ENCODE results near the gene LPP. TPM values are rescaled to one million over a fixed set of nuclear protein-coding genes. Genes with fewer than 3 reads are reported as not detected.

LPP gene
- polyA plus RNA-seq, 1 experiment: 60.0 TPM

- no peak for DNase-seq (ENCODE audit: low read depth)
- no peak overlapping the region for H3K4me3 ChIP-seq (ENCODE audit: low read depth, low read length)
- no peaks in the 10 kb centered on the region for H3K27me3 ChIP-seq (ENCODE audit: control insufficient read depth, insufficient read depth, low read length)
- TF ChIP-seq, protein P1, sequence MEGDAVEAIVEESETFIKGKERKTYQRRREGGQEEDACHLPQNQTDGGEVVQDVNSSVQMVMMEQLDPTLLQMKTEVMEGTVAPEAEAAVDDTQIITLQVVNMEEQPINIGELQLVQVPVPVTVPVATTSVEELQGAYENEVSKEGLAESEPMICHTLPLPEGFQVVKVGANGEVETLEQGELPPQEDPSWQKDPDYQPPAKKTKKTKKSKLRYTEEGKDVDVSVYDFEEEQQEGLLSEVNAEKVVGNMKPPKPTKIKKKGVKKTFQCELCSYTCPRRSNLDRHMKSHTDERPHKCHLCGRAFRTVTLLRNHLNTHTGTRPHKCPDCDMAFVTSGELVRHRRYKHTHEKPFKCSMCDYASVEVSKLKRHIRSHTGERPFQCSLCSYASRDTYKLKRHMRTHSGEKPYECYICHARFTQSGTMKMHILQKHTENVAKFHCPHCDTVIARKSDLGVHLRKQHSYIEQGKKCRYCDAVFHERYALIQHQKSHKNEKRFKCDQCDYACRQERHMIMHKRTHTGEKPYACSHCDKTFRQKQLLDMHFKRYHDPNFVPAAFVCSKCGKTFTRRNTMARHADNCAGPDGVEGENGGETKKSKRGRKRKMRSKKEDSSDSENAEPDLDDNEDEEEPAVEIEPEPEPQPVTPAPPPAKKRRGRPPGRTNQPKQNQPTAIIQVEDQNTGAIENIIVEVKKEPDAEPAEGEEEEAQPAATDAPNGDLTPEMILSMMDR (IDR thresholded peaks at IDR 0.05; ENCODE audit: insufficient read depth, low read depth, low read length): no peak
- ChIA-PET POLR2A (no interaction called here), CTCF (interaction anchor here (1.0 kb wide), 1 partner anchor 140 kb away, joined by 3 read pairs; no protein-coding TSS in a partner anchor)
- H3K36me3 ChIP-seq (ENCODE audit: control insufficient read depth, insufficient read depth, low read length): 0 out of 2 replicates have a peak, but pooled peaks cover 1% of the 10 kb centered on the region
These were observed 332.2 kb downstream of the LPP start for GRCh38 chr3:188486126-188486525.

DNA sequence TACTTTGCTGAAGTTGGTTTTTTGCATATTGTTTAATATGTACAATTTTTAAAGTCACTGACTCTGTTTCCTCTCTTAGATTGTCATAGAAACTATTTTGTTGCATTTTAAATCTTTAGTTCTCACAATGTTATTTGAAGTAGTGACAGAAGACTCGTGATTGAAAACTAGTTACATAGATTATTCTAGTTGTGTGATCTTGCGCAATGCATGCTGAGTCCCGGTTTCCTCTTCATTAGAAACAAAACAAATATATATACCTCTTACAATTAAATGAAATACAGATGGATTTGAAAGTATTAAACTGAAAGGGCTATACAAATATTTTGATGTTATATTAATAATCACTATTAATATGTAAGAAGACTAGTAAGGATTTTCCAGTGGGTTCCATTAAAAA lies 333.0 kb downstream of the LPP start:
- DNase-seq (ENCODE audit: low read depth): no peak
- Histone ChIP-seq H3K27me3 (ENCODE audit: control insufficient read depth, insufficient read depth, low read length) (no peaks in the 10 kb centered on the region), H3K36me3 (ENCODE audit: control insufficient read depth, insufficient read depth, low read length) (0 out of 2 replicates have a peak, but pooled peaks cover 1% of the 10 kb centered on the region), H3K4me3 (ENCODE audit: low read depth, low read length) (no peak overlapping the region)
- ChIA-PET CTCF (no interaction called here), POLR2A (no interaction called here)
- TF ChIP-seq, protein P1 (IDR thresholded peaks at IDR 0.05; ENCODE audit: insufficient read depth, low read depth, low read length): no peak

DNA sequence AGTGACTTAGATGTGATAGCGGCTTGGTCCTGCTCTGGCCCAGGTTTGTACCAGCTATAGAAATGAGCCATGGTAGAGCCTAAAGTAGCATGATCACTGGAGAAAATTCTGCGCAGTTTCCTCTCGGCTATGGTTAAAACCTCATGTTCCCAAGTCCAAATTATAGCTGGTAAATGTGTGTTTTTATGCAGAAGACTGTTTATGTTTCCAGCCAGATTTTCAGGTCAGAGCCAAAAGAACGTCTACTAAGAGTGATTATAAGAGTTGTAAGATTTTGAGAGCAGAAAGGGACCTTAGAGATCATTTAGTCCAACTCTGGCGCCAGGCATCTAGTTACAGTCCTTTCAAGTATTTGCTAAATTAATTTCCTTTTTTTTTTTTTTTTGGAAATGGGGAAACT lies 333.7 kb downstream of the LPP start:
- POLR2A ChIA-PET: no interaction called here
- H3K4me3 ChIP-seq (ENCODE audit: low read depth, low read length): no peak overlapping the region
- H3K36me3 ChIP-seq (ENCODE audit: control insufficient read depth, insufficient read depth, low read length): 0 out of 2 replicates have a peak, but pooled peaks cover 1% of the 10 kb centered on the region
- no peaks in the 10 kb centered on the region for H3K27me3 ChIP-seq (ENCODE audit: control insufficient read depth, insufficient read depth, low read length)
- DNase-seq (ENCODE audit: low read depth): no peak
- CTCF ChIA-PET: no interaction called here
- TF ChIP-seq, protein P1 (IDR thresholded peaks at IDR 0.05; ENCODE audit: insufficient read depth, low read depth, low read length): no peak

DNA sequence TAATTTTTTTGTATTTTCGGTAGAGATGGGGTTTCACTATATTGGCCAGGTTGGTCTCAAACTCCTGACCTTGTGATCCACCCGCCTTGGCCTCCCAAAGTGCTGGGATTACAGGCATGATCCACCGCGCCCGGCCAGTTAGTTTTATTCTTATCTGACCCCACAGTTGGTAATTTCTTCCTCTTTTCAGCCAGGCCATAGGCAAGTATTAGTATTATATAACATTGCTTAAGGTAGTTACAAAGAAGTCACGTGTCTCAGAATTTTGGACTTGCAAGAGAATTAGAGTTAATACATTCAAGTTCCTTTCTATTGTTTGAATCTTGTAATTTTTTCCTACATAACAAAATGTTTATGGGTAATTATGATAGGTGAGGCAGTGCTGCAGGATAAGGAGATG lies 334.8 kb downstream of the LPP start:
- TF ChIP-seq, protein P1 (IDR thresholded peaks at IDR 0.05; ENCODE audit: insufficient read depth, low read depth, low read length): no peak
- ChIA-PET POLR2A (no interaction called here), CTCF (no interaction called here)
- Histone ChIP-seq H3K27me3 (ENCODE audit: control insufficient read depth, insufficient read depth, low read length) (no peaks in the 10 kb centered on the region), H3K36me3 (ENCODE audit: control insufficient read depth, insufficient read depth, low read length) (0 out of 2 replicates have a peak, but pooled peaks cover 1% of the 10 kb centered on the region), H3K4me3 (ENCODE audit: low read depth, low read length) (no peak overlapping the region)
- no peak for DNase-seq (ENCODE audit: low read depth)

DNA sequence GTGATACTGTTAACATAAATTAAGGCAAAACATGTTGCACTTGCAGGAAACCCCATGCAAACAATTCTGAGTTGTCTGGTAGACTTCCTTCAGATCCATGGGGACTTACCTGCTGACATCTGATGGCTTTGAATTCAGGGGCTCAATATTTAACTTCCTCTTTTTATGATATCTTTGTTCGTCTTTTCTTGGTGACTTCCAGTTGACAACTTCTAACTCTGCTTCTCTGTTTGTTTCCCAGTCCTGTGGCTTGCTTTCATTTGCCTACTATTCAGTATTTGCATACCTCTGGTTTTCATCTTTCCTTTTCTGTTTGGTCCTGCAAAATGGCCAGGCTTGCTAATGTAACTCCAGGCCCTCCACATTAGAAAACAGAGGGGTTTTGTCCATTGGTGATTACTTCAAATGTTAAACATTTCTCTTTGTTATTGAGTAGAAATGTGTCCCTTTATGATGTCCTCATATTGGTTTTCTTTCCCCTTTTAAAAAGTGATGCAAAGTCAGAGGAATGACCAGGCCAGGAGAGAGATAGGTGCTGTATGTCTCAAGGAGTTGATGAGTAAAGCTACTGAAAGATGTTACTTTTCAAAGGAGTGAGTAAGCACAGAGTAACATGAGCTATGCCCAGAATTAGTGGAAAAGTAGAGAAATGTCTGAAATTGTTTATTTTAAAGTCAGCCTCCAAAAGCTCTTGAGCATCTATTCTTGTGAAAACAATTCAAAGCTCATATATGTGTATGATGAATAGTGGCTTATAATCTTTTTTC lies 335.9 kb downstream of the LPP start:
- DNase-seq (ENCODE audit: low read depth): no peak
- H3K36me3 ChIP-seq (ENCODE audit: control insufficient read depth, insufficient read depth, low read length): 0 out of 2 replicates have a peak, but pooled peaks cover 1% of the 10 kb centered on the region
- ChIA-PET CTCF (interaction anchor here (0.7 to 1.6 kb wide), 3 partner anchors 33 to 751 kb away, joined by 3 to 4 read pairs (median 4); no protein-coding TSS in a partner anchor), POLR2A (interaction anchor here (0.6 kb wide), 1 partner anchor 158 kb away, joined by 4 read pairs; no protein-coding TSS in a partner anchor)
- TF ChIP-seq, protein P1 (IDR thresholded peaks at IDR 0.05; ENCODE audit: insufficient read depth, low read depth, low read length): no peak
- H3K4me3 ChIP-seq (ENCODE audit: low read depth, low read length): no peak overlapping the region
- no peaks in the 10 kb centered on the region for H3K27me3 ChIP-seq (ENCODE audit: control insufficient read depth, insufficient read depth, low read length)
